Measurements from ENCODE around the gene GRID1.

- no peak for TF ChIP-seq CTCF (IDR thresholded peaks at IDR 0.05 in 8 of 11, conservative IDR thresholded peaks at IDR 0.05 in 3 of 11)
- TF ChIP-seq POLR2A (IDR thresholded peaks at IDR 0.05) = no peak
Measured at GRCh38 chr10:86227501-86228258, 138.9 kb downstream of the GRID1 start.
